HG02870 (cell line): Measurements from ENCODE around the gene DBP.
"Not testable (repeated sequence)": the region's sequence is repeated elsewhere in the genome, so short reads cannot be mapped to it uniquely, and the experiment has no call there.

Source experiments
- ATAC-seq: cut with Tn5 transposase; IDR thresholded peaks from one replicate; pipeline ENCODE4 v1.9.1; 2021; ENCODE audit warnings: mild to moderate bottlenecking, moderate library complexity; ENCODE audit not compliant: unreplicated experiment

Gene DBP

DNA sequence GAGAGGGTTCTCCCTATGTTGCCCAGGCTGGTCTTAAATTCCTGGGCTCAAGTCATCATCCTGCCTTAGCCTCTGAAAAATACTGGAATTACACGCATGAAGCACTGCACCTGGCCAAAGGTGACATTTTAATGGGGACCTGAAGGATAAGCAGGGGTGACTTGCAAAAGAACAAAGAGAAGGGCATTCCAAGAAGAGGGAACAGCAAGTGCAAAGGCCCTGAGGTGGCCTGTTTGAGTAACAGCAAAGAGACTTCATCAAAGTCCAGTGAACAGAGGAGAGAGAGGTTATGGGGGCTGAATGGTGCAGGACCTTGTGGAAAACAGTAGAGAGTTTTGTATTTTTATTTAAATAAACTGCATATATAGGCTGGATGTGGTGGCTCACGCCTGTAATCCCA is 4.7 kb upstream of the DBP start:
- ATAC-seq, result no peak

DNA sequence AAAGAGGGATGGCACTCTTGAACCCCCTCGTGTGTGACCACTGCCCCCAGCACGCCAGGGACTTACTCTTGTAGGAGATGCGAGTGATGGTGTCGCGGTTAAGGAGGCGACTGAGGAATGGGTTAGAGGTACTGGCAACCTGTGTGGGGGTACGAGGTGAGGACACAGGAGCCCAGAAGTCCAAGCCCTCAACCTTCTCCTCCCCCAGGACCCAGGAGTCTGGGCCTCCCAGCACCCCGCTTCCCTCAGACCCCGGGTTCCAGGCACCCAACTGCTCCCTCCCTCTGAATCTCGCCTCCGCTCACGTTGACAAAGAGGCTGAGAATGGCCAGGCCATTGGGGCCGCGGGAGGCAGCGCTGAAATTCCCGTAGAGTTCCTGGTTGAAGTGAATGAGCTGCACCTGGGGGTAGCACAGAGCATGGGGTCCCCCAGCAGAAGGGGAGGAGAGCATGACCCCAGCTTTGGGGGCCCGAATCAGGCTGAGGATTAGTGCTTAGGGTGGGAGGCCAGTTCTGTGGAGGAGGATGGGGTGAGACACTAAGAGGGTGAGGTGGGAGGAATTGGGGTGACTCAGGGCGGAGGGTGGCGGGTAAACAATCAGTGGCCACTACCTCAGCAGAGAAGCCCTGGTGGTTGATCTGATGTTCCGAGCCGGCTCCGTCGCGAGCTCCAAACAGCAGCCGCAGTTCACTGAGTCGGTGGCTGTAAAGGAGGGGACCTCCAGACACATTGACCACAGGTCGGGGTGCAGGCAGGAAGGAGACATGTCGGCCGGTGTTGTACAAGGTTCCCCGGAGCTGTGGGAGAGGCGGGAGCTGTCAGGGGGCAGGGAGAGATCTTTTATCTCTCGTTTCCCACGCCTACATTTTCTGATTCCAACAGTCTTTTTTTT is 2.5 kb upstream of the DBP start:
- no peak for ATAC-seq

DNA sequence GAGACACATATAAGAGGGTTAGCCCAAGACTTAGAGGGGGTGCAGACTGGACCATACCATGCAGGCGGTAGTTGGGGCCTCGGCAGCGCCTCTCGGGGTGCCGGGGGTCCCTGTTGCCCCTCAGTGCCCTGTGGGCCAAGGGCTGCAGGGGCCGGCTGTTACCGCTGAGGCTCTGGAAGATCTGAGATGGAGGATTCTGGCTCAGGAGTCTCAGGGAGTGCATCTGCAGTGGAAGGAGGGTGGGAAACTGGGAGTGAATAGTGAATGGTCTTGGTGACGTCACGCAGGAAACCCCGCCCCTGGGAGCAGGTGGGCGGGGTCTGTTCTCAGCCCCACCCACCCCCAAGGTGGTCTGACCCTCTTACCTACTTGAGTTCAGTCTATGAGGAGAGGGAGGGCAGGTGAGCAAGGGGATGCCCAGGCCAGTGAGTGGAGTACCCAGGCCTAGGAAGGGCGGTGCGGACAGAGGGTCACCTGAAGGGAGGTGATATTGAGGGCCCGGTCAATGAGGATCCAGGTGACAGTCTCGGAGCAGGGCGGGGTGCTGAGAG is 1.7 kb upstream of the DBP start:
- ATAC-seq, result no peak

DNA sequence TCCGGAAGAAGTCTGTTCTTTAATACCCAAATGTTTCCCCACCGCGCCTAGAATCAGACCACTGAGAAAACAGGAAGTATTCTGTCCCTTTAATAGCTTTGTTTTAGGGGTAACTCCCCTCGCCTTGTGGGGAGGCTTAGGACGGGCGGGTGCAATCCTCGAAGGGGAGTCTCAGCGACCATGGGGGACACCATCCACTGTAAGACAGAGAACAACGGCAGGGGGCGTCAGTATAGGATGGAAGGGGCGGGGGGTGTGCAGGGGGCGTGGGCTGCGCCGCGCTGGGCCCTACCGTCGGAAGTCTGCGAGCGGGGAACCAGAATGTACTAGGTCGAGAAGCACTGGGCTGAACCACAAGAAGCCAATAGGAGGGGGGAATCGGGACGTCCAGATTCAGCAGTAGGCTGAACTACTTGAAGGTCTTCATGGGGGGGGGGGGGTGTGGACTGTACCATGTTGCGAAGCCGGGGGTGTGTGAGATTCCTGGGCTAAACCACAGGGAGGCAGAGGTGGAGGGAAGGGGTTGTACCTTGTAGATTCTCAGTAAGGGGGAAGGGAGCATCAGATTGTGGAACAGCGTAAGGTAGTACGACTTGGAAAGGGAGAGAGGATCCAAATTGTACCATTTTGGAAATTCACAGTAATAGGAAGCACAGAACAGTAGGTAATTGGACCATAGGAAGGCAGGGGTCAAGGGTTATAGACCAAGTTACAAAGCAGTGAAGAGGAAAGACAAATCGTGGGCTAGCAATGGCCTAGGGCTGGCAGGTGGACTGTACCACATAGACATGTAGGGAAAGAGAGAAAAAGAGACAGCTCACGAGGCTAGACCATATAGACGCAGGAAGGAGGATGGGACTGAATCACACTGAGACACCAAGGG is 1.0 kb upstream of the DBP start:
- peak; percentile 9 for ATAC-seq

DNA sequence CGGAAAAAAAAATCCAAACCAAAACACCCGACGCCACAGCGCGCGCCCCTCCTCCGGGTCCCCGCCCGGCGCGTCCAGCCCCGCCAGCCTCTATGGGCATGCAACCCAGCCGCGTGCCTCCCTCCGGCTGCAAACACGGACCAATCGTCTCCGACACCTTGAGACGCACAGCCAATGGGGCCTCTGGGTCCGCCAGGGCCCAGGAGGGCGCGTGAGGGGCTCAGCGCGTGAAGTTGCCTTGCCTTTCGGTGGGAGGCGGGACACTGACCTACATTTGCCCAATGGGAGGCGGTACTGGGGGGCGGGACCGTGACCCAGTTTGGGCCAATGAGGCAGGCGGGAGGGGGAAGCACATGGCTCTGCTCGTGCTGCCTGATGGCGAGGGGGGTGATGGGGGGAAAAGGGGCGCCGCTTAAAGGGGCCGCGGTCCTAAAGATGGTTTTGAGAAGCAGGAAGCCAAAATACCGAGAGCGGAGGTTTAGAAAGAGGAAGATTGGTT is 319 bp upstream of the DBP start:
- peak; percentile 69 for ATAC-seq

DNA sequence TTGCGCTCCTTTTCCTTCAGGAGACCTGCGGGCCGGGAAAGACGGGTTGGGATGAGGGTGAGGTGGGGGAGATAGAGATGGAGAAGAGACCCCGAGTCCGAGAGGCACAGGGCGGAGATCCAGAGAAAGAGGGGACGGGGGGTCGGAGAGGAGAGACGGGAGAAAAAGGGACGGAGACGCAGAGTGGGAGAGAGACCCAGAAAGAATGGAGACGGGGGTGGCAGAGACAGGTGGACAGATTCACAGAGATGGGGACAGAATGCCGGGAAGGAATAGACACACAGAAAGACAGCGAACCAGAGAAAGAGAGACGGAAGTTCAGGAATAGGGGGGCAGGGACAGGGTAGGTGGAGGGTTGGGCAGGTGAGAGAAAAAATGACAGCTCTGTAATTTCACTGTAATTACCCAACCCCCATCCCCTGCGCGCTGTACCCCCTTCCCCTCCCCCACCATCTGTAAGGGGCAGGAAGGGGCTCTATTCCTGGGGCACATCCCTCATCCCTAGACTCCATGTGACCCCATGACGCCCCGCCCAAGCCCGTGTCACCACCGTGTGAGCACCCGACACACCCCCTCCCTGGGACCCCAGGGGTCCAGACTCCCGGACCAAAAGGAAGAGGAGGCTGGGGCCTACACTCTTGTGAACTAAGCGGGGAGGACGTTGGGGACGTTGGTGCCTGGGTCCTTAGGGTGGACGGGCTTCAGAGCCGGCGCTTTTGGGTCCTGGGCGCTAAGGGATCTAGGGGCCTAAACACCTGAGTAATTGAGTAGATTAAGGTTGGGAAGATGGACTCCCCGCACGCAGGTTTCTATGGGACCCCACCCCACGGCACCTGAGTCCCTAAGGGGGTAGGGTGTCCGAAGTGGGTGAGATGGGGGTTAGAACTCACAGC is 967 bp downstream of the DBP start:
- ATAC-seq, result no peak

DNA sequence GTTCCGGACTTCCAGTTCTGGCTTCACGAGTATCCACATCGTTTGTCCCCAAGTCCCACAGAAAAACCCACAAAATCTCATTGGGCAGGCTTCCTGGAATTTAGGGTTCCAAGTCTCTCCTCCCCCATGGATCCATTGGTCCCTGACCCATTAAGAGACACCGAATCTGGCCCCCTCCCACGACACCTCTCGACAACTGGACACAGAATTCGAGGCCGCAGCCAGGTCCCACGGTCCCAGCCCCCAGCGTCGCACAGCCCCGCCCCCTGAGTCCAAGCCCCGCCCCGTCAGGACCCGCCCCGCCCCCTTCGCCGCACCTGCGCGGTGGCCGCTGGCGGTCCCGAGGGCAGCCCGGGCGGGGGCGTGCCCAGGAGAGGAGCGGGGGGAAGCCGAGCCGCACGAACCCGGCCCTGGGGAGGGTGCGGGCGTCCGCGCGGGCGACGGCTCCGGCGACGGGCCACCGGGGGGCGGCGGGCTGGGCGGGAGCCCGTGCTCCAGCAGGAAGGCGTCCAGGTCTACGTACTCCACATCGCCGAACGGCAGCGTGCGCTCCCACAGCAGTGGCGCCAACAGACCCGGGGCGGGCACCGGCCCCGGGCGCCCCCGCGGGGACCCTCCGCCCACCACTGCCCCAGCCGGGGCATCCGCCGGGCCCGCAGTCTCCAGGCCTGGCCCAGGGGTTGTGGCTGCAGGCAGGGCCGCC is 1.8 kb downstream of the DBP start:
- ATAC-seq, result no peak

DNA sequence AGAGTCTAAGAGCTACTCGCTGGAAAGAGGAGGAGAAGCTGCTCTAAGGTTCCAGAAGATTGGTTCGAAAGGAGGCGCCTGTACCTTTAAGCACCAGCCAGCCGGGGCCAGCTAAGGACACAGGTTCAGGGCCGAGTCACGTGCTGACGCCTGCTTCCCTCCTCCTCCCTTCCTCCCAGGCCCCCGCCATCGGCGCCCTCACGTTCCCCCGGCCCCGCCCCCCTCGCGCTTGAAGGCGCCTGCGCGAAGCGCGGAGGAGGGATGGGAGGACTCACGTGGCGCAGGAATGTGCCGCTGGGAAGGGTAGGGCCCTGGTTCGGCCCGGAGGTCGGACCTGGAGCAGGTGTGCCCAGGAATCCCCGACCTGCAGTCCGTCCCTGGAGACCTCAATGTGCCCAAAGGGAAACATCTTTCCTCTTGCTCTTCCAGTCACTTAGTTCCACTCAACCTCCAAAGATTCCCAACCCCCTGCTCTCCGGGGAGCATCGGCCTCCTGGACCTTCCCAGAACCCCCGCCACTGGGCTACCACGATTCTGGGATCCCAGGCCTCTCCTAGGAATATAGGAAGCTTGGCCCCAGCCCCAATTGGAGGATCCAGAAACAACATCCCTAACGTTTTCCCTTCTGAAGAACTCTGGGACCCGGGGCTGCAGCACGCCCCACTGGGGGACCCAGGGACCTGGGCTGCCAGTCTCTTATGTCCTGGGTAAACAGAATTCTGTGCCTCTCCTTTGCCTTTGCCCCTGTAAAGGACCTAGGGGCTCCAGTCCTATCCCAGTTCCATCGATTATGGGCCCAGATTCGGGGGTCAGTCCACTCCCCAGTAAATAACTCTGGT is 2.5 kb downstream of the DBP start:
- ATAC-seq, result peak; percentile 30

DNA sequence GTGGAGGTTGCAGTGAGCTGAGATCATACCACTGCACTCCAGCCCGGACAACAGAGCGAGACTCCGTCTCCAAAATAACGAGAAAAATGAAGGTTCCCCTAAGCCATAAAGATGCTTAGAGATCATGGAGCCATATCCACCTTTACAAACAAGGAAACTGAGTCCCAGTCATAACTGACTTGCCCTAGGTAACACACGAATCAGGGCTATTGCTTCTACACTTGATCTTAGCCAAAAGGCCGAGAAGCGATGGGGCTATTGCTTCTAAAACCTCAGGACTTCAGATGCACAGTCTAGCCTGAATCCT is 3.2 kb downstream of the DBP start:
- ATAC-seq, result no peak

DNA sequence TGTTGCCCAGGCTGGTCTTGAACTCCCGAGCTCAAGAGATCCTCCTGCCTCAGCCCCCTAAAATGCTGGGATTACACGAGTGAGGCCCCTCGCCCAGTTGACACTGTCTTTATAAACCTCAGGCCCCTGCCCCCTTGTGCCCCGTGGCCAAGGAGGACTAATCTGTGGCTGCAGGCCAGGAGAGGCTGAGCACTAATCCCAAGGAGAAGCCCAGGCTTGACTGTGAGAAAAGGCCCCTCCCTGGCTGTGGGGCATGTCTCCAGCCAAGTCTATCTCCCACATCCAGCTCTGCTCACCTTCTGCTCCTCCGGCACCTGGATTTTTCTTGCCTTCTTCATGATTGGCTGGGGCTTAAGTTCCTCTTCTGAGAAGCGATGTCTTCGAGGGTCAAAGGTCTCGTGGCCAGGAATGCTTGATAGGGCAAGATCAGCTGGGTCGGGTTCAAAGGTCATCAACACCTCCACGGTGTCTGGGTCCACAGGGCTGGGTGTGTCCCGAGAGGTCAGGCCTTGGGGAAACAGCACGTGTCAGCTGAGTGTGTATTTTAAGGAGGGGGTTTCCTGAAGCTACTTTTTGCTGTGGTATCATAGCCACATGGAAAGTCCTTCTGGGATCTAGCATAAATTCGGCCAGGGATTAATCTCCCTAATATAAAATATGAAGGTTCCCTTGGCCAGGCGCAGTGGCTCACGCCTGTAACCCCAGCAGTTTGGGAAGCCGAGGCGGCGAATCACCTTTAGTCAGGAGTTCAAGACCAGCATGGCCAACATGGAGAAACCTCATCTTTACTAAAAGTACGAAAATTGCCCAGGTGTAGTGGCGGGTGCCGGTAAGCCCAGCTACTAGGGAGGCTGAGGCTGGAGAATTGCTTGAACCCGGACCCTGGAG is 3.8 kb downstream of the DBP start:
- no peak for ATAC-seq

DNA sequence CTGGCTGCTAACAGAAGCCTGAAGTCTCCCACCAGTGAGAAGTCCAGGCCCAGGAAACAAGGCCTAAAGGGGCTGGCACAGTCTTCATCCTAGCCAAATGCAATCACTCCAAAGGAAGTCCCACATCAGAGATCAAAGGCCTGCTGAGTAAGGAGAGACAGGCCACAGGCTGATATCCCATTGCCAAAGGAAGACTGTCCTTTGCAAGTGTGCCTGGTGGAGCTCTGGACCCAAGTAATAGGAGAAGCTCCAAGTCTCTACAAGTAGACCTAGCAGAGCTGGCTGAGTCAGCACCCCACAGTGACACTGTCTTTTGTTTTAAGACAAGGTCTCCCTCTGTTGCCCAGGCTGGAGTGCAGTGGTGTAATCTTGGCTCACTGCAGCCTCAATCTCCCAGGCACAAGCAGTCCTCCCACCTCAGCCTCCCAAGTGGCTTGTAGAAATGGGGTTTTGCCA is 4.5 kb downstream of the DBP start:
- ATAC-seq, result no peak

DNA sequence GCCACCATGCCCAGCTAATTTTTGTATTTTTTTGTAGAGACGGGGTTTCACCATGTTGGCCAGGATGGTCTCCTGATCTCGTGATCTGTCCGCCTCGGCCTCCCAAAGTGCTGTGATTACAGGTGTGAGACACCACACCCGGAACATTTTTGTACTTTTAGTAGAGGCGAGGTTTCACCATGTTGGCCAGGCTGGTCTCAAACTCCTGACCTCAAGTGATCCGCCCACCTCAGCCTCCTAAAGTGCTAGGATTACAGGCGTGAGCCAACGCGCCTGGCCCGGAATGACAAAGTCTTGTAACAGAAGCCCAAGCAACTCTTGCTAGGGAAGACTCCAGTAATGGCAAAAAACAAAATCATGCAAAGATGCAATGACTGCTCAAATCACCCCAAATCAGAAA is 4.9 kb downstream of the DBP start:
- ATAC-seq, result not testable (repeated sequence)

DNA sequence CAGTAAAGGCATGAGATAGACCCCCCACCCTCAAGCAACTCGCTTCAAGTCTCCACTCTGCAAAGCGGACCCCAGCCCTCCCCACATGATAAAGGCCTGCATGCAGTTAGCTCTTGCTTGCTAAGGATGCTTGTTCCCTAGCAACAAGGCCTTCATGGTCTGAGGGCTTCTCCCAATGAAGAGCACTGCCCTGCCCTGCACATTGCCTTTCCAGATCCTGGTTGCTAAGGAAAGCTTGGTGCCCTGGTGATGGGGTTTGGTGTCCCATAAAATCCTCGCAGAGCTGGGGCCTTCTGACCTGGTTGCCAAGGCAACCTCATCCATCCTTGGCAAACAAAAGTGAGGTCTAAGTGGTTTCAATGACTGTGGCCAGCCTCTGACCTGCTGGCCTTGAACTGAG is 6.0 kb downstream of the DBP start:
- no peak for ATAC-seq

DNA sequence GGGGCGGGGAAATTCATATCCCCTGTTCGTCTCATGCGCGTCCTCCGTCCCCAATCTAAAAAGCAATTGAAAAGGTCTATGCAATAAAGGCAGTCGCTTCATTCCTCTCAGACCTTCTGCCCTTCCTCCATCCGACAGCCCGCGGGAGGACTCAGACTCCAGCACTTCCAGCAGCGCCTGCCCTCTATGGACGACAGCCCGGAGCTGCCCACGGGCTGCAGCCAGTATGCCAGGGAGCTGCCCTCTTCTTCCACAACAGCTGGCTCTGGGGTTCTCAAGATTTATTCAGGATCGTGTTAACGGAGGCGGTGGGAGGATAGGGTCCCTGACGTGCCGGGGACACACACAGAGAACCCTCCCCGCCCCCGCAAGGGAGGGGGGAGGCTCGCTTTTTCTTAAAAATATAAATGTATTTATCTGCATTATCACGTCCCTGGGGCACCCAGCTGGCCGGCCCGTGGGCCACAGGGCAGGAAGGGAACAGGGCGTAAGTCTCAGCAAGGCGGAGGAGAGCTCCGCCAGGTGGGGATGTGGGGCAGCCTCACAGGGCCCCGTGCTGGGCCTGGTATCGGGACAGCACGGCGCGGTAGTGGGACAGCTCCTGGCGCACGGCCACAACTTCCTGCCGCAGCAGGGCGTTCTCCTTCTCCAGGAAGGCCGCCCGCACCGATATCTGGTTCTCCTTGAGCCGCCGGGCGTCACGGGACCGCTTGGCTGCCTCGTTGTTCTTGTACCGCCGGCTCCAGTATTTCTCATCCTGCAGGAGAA is 6.7 kb downstream of the DBP start:
- ATAC-seq, result no peak

DNA sequence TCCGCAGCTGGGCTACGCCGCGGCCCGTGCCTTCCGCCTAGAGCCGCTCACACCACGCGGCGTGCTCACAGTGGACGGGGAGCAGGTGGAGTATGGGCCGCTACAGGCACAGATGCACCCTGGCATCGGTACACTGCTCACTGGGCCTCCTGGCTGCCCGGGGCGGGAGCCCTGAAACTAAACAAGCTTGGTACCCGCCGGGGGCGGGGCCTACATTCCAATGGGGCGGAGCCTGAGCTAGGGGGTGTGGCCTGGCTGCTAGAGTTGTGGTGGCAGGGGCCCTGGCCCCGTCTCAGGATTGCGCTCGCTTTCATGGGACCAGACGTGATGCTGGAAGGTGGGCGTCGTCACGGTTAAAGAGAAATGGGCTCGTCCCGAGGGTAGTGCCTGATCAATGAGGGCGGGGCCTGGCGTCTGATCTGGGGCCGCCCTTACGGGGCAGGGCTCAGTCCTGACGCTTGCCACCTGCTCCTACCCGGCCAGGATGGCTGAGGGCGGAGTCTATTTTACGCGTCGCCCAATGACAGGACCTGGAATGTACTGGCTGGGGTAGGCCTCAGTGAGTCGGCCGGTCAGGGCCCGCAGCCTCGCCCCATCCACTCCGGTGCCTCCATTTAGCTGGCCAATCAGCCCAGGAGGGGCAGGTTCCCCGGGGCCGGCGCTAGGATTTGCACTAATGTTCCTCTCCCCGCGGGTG is 7.4 kb downstream of the DBP start:
- no peak for ATAC-seq

DNA sequence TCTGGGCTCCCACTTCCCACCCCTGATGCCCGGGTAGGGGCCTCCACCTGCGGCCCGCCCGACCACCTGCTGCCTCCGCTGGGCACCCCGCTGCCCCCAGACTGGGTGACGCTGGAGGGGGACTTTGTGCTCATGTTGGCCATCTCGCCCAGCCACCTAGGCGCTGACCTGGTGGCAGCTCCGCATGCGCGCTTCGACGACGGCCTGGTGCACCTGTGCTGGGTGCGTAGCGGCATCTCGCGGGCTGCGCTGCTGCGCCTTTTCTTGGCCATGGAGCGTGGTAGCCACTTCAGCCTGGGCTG is 7.9 kb downstream of the DBP start:
- ATAC-seq, result no peak
